HG03025 (cell line): ENCODE measurements around the gene TJP3.
"Not testable (repeated sequence)": the region's sequence is repeated elsewhere in the genome, so short reads cannot be mapped to it uniquely, and the experiment has no call there.

ENCODE experiments used
- ATAC-seq: cut with Tn5 transposase; IDR thresholded peaks from one replicate; pipeline ENCODE4 v1.9.1; 2021; ENCODE audit warnings: mild to moderate bottlenecking, moderate library complexity; ENCODE audit not compliant: unreplicated experiment, low FRiP score

TJP3 gene, protein sequence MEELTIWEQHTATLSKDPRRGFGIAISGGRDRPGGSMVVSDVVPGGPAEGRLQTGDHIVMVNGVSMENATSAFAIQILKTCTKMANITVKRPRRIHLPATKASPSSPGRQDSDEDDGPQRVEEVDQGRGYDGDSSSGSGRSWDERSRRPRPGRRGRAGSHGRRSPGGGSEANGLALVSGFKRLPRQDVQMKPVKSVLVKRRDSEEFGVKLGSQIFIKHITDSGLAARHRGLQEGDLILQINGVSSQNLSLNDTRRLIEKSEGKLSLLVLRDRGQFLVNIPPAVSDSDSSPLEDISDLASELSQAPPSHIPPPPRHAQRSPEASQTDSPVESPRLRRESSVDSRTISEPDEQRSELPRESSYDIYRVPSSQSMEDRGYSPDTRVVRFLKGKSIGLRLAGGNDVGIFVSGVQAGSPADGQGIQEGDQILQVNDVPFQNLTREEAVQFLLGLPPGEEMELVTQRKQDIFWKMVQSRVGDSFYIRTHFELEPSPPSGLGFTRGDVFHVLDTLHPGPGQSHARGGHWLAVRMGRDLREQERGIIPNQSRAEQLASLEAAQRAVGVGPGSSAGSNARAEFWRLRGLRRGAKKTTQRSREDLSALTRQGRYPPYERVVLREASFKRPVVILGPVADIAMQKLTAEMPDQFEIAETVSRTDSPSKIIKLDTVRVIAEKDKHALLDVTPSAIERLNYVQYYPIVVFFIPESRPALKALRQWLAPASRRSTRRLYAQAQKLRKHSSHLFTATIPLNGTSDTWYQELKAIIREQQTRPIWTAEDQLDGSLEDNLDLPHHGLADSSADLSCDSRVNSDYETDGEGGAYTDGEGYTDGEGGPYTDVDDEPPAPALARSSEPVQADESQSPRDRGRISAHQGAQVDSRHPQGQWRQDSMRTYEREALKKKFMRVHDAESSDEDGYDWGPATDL

DNA sequence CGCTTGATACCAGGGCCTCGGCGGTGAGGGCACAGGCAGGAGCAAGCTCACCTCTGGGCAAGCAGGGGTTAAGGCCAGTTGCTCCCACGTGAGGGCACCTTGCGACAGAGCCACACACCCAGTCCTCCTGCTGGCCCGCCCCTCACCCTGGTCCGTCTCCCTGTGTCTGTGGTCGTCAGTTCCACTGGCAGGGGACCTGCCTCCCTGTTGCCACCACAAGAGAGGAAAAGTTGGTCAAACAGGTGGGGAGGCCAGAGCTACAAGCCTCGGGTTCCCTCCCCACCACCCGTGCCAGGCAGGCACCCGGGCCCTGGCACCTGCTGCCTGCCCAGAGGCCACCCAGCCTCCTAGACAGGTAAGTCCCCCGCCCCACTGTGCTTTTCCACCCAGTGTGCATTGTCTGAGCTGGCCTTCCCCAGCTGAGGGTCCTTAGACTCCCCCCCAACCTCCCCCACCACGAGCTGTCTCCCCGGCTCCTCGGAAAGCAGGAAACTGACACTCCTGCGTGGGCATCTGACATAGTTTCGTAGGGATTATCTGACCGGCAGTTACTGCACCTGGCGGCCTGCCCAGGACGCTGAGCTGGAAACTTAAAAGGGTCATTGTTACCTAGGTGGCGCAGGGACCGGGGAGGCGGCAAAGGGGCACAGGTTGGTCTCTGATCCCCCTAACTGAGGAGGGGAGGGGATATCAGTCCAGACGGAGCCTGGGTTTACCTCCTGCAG lies at the start of gene TJP3:
Gene TJP3 (plus strand): TSS at position 178 of the 725 bp plus-strand sequence. CDS start 20,049 bp downstream, outside the sequence.
- ATAC-seq: no peak

DNA sequence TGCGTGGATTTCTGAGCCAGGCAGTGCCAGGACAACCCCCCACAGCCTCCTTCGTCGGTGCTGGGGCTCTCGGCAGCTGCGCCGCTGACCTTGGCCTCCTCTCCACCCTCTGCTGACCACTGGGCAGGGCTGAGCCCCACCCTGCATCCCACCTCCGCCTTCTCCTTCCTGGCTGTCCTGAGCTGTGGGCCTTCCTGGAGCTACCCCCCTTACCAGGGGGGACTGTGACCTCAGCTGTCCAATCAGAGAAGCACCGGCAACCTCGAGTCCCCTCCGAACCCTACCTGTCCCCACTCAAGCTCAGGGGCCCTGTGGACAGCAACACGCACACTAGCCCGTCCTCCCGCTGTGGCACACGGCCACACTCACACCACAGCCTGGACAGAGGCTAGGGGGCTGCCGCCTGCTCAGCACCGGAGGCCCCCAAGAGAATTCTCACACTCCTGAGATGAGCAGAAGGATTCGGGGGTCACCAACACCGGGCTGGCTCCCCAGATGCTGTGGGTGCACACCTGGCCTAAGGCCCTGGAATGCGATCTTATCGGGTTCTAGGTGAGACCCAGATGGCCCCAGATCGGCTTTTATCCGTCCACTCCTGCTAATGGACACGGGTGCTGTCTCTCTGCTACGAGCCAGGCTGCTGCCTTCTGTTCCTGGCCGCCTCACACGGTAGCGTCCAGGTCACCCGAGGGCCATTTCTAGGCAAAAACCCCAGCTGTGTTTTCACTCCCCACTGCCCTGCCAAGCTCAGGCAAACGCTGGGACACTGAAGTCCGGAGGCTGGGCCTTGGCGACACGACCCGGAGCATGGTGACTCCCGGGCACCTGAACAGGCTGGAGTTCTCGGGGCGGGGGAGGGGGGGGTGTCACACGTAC lies 49.1 kb upstream of the TJP3 start:
- no peak for ATAC-seq

DNA sequence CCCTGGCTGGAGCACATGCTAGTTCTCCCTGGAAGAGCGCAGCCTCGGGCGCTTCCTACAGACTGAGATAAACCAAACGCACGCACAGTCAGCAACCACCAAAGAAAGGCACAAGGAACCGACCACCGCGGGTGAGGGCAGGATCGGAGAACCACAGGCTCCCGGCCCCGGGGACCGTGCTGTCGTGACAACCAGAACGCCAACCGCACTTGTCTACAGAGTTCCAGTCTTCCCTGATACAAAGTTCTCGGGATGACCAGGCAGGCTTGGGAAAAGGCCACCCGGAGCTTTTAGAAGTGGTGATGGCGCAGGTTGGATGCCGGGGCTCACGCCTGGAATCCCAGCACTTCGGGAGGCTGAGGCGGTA lies 48.5 kb upstream of the TJP3 start:
- ATAC-seq: no peak

DNA sequence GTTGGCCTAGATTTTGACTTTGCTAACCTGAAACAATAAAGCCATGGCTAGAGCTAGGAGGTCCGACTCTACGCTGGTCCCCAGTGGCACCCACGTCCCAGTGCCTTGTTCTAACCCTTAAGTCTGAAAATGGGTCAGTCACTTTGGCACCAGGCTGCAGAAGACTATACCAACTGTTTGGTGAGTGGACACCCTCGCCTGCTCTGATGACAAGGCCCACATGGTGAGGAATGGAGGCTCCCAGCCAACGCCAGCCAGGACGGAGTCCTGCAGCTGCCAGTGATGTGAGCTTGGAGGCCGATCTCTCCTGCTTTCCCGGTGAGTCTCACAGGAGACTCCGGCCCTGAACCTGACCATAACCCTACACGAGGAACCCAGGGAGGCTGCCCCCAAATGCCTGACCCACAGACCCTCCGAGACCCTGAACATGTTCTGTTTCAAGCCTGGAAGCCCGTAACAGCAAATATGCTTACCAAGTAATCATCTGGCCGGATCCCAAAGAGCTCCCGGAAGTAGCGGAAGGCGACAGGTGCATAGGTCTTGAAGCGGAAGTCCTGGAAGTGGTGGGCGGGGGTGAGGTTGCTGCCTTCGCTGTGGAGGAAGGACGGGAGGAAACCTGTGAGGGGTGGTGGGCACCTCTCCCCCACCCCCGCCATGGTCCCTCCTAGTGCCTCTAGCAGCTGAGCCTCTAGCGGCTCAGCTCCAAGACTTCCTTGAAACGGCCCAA lies 47.5 kb upstream of the TJP3 start:
- no peak for ATAC-seq

DNA sequence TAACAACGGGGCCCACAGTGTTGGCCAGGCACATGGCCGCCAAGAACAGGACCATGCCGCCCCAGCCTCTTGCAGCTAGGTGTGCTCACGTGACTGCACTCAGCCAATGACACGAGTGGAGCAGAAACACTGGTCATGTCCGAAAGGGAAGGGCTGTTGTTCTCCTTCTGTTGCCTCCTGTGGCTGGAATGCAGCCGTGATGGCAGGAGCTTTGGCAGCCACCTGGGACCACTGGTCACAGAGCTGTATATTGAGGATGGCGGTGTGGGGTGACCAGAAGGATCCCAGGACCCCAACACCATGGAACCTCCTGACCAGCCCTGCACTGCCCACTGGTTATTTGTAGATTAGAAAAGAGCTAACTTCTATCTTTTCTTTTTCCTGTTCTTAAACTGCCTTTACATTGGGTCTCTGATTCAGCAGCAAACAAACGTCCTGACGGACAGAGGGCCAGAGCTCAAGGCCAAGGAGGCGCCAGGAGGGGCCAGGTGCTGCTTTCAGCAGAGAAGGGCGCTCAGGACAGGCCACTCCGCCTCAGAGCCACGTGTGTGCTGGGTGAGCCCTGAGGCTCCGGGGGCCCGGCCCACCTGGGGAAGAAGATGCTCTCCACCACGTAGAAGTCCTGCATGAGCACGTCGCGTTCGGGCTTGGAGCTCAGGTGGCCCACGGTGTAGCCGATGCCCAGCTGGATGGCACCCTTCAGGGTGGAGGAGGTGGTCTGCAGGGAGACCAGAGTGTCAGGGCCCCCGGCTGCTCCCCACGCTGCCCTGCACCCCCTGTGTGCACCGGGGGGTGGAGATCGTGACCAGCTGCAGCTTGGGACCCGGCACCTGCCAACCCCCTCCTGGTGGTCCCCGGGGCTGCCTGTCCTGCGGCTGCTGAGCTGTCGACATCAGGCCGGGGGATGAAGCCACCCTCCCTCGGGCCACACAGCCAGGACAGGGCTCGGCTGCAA lies 46.6 kb upstream of the TJP3 start:
- ATAC-seq: no peak

DNA sequence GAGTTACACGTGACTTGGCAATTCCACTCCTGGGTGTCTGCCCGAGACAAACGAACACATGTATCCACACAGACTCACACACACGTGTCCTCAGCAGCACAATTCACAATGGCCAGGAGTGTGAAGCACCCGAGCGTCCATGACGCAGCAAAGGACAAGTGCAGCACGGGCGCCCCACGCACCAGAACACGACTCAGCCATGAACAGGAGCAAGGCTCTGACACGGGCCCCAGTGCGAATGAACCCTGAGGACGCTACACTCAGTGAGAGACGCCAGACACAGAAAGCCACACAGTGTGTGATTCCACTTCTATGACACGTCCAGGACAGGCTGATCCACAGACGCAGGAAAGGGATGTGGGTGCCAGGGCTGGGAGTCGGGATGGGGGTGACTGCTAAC lies 44.3 kb upstream of the TJP3 start:
- no peak for ATAC-seq

DNA sequence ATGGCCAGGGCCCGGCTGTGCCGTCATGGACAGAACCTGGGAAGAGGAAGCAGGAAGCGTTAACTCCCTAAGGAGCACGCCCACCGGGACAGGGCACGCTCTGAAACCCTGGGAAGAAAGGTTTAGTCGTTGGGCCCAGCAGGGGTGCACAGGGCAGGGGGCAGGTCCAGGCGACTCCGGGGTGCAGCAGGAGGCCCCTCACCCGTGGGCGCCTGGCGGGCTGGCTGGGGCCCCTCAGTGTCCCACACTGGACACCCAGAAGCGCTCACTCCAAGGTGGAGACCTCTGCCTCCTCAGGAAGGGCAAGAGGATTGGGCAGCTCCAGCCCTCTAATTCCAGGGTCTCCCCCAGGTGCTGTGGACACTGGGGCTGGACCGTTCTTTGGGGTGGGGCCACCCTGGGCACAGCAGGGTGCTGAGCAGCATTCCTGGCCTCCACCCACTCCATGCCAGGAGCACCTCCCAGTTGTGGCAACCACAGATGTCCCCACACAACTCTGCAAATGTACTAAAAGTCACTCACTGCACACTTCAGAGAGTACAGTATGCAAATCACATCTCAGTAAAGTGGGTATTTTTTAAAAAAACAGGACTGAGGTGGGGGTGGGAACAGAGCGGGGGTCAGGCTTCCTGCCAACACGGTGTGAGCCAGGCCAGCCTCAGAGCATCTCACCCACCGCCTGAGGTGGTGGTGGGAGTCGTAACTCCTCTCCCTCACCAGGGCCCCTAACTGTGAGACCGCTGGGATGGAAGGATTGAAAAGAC lies 43.1 kb upstream of the TJP3 start:
- no peak for ATAC-seq

DNA sequence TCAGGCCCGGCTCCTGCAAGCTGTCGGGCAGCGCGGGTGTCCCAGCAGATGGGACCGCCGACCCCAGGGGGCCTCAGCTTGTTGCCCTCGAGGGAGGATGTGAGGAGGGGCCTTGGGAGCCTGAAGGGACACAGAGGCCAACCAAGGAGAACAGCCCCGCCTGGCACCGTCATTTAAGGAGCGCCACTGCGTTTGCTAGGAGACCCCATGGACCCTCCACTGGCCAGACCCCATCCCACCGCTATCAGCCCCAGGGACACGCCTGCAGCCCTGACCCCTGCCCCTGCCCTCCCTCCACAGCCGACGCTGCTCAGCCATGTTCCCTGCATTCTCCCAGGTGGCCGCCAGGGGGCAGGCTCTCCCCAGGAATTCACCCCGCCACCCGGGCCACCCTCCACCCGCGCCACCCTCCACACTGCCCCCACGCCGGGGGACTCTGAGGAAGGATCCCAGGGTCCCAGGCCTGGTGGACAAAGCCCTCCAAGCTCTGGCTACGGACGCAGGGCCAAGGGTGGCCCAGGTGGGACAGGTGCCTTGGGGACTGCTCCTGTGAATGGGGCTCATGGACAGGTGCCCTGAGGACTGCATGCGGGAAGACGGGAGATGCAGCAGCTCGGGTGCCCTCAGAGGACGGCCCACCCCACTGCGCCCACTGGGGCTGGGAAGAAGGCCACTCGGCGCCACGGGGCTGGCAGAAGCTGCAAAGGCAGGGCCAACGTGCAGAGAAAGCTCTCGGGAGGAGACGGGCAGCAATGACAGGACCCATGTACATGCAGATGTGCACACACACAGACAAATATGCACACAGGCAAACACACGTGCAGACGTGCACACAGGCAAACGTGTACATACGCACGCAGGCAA lies 42.3 kb upstream of the TJP3 start:
- no peak for ATAC-seq

DNA sequence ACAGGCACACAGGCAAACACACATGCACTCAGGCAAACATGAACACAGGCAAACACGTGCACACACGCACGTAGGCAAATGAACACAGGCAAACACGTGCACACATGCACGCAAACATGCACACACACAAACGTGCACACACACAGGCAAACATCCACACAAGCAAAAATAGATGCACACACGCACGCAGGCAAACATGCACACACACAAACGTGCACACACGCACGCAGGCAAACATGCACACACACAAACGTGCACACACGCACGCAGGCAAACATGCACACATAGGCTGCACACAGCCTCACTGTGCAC lies 41.7 kb upstream of the TJP3 start:
- not testable (repeated sequence) for ATAC-seq

DNA sequence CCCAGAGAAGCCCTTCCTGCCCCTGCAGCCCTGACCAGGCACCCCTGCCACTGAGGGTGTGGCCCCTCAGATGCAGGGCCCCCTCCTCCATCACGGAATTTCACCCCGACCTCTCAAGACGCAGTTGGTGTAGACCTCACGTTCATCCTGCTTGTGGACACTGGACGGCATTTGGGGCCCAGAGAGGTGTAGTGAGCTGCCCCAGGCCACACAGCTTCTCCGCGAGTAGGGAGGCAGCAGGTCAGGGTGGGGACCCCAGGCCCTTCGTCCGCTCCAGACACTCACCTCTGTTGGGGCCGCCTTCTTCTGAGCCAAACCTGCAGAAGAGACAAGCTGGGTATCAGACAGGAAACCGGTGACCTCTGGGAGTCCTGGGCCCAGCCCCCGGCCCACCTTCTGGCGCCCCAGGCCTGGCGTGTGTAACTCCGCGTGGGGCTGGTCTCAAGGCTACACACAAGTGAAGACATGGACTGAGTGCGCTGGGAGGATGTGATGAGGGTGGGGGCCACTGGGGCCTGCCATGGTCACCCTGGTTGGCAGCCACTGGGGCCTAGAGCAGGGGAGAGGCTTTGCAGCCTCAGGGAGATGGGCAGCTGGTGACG lies 41.0 kb upstream of the TJP3 start:
- no peak for ATAC-seq

DNA sequence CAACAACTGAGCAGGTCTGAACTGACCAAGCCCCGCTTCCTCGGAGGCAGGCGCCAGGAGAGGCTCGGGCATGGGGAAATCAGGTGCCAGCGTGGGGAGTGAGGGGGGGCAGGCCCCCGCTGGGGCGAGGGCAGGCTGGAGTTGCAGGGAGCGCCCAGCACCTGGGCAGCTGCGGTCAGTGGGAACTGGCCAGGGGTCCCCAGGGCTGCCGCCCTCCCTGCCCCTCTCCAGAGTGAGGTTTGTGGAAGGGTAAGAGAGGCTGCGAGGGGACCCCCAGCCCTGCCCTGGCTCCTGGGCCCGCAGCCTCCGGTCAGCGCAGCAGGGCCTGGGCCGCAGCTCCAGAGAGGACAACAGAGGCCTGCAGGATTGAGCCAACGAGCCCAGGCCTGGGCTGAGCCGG lies 40.4 kb upstream of the TJP3 start:
- no peak for ATAC-seq

DNA sequence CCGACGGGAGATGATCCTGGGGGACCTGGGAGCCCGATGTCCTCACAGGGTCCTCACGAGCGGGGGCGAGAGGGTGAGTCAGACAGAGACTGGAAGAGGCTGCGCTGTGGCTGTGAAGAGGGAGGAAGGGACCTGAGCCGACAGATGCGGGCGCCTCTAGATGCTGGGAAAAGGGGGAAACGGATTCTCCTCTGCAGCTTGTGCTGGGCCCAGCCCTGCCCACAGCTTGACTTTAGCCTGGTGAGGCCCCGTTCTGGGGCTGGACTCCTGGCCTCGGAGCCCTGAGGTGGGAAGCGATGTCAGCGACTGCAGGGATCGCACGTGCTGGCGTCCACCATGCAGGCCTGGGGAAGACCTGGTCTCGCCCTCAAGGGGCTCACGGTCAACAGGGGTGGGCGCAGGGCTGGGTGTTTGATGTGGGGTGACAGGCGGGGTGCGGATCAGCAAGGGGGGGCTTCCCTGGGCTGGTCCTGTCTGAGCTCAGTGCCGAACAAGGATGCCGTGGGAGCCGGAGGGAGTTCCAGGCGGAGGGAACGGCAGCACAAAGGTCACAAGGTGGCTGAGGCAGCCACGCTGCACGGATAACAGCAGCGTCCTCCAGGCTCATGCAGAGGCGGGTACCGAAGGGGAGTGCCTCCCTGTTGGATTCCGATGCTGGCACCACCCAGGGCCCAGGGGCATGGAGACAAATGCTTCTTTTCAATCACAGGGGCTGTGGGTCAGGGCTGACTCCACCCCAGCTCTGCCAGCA lies 39.7 kb upstream of the TJP3 start:
- ATAC-seq: no peak

DNA sequence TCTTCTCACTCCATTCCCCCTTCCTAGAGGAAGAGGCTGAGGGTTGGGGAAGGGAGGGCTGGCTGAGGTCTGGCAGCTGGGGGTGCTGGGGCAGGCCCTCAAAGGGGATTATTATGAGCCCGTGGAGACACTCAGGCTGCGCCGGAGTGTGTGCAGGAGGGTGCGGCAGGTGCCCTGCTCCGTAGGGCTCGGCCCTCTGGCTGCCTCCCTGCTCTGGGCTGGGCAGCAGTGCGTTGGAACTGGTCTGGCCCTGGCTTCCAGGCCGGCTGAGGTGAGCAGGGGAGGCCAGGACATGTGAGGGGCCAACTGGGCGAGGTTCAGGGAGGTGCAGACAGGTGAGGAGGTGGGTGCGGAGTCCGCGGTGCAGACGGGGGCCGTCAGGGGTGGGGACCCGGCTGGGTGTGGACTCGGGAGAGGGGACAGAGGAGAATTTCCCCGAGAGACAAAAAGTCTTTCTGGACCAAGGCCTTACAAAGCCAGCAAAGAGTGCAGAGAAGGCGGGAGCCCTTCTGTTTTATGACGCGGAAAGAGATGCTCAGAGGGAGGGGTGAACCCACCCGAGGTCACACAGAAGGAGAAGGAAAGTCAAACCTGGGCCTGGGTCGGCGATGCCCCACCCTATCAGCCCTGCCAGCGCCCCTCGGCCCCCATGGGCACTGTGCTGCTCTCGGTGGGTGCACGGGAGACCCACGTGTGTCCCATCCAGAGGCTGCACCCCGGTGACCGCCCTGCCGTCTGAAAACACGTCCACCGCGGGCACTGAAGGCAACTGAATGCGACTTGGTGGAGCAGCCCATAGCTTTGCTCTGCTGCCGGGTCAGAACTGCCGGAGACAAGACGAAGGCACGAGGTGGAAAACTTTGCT lies 38.9 kb upstream of the TJP3 start:
- ATAC-seq: no peak

DNA sequence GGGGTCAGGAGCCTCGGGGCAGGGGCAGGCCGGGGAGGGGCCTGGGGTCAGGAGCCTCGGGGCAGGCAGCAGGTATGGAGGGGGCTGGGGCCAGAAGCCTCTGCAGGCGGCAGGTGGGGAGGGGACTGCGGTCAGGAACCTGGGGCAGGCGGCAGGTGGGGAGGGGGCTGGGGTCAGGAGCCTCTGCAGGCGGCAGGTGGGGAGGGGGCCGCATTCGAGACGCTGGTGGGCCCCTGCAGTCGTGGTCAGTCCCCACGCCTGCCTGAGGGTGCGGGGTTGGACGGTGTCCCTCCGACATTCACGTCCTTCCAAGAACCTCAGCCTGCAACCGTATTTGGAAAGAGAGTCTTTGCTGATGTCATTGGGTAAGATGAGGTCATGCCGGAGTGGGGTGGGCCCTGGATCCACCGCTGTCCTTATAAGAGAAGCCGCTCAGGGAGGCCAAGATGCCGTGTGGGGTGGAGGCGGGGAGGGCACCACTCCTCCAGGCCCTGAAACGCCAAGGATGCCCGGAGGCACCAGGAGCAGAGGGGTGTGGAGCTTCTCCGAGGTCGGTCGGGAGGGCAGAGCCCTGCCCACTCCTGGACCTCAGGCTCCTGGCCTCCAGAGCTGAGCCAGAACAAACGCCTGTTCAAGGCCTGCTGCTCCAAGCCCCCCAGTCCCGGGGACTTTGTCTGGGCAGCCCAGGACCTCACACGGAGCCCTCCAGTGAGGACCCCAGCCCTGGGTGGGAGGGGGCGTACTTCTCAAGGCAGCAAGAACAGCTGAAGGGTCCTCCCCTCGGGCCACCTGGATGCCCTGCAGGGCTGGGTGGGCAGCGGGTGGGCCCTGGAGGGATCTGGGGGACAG lies 38.0 kb upstream of the TJP3 start:
- no peak for ATAC-seq
